ENCODE measurements around the gene MARF1. TPM values are rescaled to one million over a fixed set of nuclear protein-coding genes. Genes with fewer than 3 reads are reported as not detected.
"Not testable (repeated sequence)": the region's sequence is repeated elsewhere in the genome, so short reads cannot be mapped to it uniquely, and the experiment has no call there.

Gene MARF1
- total and polyA plus RNA-seq, 3 donors from 2014 or later, result 30.9 to 57.9 (median 49.7) TPM

- H3K4me1 ChIP-seq, result no peaks in the 10 kb centered on the region
- H3K36me3 ChIP-seq (ENCODE audit: low read depth, missing control alignments), result no peaks in the 10 kb centered on the region
- H3K27me3 ChIP-seq, result no peaks in the 10 kb centered on the region
- WGBS, 2 donors, result 78 to 82% methylated on average over 20 of the region's 20 CpGs
- no peak overlapping the region for H3K27ac ChIP-seq
- H3K9me3 ChIP-seq, result no peaks in the 10 kb centered on the region
- peak; percentile 55 for DNase-seq
- H3K4me3 ChIP-seq, result no peak overlapping the region
- no peak for TF ChIP-seq CTCF (IDR thresholded peaks at IDR 0.05)
- TF ChIP-seq POLR2A (IDR thresholded peaks at IDR 0.05), result no peak
- intact Hi-C loops (cut with DNase I; ENCODE audit: low total_unique reads), result no loop called here
Measured at GRCh38 chr16:15576960-15577958, 65.7 kb downstream of the MARF1 start.

- H3K4me3 ChIP-seq, result no peak overlapping the region
- H3K36me3 ChIP-seq (ENCODE audit: low read depth, missing control alignments), result no peaks in the 10 kb centered on the region
- H3K4me1 ChIP-seq, result no peaks in the 10 kb centered on the region
- no peak overlapping the region for H3K27ac ChIP-seq
- WGBS, 2 donors, result 94% methylated on average over 4 of the region's 4 CpGs
- intact Hi-C loops (cut with DNase I; ENCODE audit: low total_unique reads), result no loop called here
- TF ChIP-seq POLR2A (IDR thresholded peaks at IDR 0.05), result no peak
- no peak for DNase-seq
- no peaks in the 10 kb centered on the region for H3K27me3 ChIP-seq
- H3K9me3 ChIP-seq, result no peaks in the 10 kb centered on the region
Measured at GRCh38 chr16:15575293-15576049, 67.5 kb downstream of the MARF1 start.

GRCh38 chr16:15574614-15574948 is 68.4 kb downstream of the MARF1 start:
- Histone ChIP-seq H3K36me3 (ENCODE audit: low read depth, missing control alignments) (no peaks in the 10 kb centered on the region), H3K4me3 (no peak overlapping the region), H3K27ac (no peak overlapping the region), H3K27me3 (no peaks in the 10 kb centered on the region), H3K9me3 (no peaks in the 10 kb centered on the region), H3K4me1 (no peaks in the 10 kb centered on the region)
- no peak for TF ChIP-seq CTCF (IDR thresholded peaks at IDR 0.05)
- TF ChIP-seq POLR2A (IDR thresholded peaks at IDR 0.05), result no peak
- 95 to 96% methylated on average over 10 of the region's 10 CpGs for WGBS, 2 donors
- no peak for DNase-seq
- intact Hi-C loops (cut with DNase I; ENCODE audit: low total_unique reads), result no loop called here

- H3K4me1 ChIP-seq; H3K4me3 ChIP-seq; H3K9me3 ChIP-seq; H3K27ac ChIP-seq; intact Hi-C loops (cut with DNase I; ENCODE audit: low total_unique reads); H3K27me3 ChIP-seq; H3K36me3 ChIP-seq (ENCODE audit: low read depth, missing control alignments); DNase-seq: not testable (repeated sequence)
- WGBS, 2 donors, result 93 to 98% methylated on average over 11 of the region's 11 CpGs
Measured at GRCh38 chr16:15573896-15574613, 68.9 kb downstream of the MARF1 start.

GRCh38 chr16:15573274-15573895 is 69.6 kb downstream of the MARF1 start:
- Histone ChIP-seq H3K36me3 (ENCODE audit: low read depth, missing control alignments) (no peaks in the 10 kb centered on the region), H3K4me3 (no peak overlapping the region), H3K9me3 (no peaks in the 10 kb centered on the region), H3K4me1 (no peaks in the 10 kb centered on the region), H3K27me3 (no peaks in the 10 kb centered on the region), H3K27ac (no peak overlapping the region)
- no peak for DNase-seq
- no peak for TF ChIP-seq CTCF (IDR thresholded peaks at IDR 0.05)
- no peak for TF ChIP-seq POLR2A (IDR thresholded peaks at IDR 0.05)
- 89 to 96% methylated on average over 7 of the region's 7 CpGs for WGBS, 2 donors
- intact Hi-C loops (cut with DNase I; ENCODE audit: low total_unique reads), result no loop called here
